GM12873 (cell line): ENCODE data around the gene NKAIN4.

ENCODE experiments used
- TF ChIP-seq, protein P1 (sequence below): IDR thresholded peaks from 2 replicates; pipeline ENCODE4 v1.5.1; 2012; ENCODE audit warnings: low read depth, mild to moderate bottlenecking, moderate library complexity, low read length, control low read depth; ENCODE audit not compliant: insufficient read depth; ENCODE audit errors: missing control alignments

NKAIN4 gene

DNA sequence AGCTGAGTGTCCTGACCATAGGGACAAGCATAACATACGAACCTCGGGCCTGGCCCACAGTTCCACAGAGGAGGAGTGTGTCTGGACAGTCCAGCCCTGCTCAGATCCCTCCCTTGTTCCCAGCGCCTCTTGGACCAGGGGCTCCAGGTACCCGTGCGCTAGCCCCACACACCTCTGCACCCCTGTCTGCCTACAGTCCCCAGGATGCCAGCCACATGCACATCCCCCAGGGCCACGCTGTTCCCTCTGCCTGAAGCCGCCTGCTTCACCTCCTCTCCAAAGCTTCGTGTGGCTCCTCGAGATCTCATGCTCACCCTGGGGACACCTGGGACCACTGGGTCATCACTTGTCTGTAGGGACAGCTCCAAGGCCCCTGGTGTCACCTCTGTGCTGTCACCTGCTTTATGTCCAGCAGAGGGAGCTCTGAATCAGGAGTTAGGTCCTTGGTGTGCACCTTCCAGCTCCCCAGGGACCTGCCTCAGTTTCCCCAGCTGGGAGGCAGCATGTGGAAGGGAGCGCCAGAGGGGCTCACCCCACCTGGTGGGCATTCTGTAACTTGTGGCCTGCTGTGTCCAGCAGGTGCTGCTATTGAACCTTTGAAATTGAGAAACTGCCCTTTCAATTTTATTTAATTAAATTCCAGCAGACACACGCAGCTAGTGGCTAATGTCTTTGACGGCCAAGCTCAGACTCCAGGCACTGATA, 31.0 kb downstream of the NKAIN4 start:
- TF ChIP-seq, protein P1, sequence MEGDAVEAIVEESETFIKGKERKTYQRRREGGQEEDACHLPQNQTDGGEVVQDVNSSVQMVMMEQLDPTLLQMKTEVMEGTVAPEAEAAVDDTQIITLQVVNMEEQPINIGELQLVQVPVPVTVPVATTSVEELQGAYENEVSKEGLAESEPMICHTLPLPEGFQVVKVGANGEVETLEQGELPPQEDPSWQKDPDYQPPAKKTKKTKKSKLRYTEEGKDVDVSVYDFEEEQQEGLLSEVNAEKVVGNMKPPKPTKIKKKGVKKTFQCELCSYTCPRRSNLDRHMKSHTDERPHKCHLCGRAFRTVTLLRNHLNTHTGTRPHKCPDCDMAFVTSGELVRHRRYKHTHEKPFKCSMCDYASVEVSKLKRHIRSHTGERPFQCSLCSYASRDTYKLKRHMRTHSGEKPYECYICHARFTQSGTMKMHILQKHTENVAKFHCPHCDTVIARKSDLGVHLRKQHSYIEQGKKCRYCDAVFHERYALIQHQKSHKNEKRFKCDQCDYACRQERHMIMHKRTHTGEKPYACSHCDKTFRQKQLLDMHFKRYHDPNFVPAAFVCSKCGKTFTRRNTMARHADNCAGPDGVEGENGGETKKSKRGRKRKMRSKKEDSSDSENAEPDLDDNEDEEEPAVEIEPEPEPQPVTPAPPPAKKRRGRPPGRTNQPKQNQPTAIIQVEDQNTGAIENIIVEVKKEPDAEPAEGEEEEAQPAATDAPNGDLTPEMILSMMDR, result peak; percentile 86

DNA sequence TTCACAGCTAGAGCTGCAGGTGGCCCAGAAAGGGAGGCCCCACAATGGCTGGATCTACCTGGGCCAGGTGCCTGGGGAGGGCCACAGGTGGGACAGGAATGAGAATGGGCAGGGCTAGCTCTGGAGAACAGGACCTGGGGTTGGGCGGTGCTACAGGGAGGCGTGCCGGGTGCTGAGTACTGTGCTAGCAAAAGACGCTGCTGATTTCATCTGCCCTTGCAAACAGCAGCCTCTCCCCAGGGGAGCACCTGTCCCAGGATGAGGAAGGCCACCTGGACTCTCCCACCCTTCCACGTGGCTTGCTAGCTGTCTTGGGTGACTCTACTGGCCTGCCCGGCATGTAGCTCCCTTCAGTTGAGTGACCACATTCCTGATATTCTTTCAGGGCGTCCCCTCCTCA, 31.7 kb downstream of the NKAIN4 start:
- TF ChIP-seq, protein P1, result no peak

DNA sequence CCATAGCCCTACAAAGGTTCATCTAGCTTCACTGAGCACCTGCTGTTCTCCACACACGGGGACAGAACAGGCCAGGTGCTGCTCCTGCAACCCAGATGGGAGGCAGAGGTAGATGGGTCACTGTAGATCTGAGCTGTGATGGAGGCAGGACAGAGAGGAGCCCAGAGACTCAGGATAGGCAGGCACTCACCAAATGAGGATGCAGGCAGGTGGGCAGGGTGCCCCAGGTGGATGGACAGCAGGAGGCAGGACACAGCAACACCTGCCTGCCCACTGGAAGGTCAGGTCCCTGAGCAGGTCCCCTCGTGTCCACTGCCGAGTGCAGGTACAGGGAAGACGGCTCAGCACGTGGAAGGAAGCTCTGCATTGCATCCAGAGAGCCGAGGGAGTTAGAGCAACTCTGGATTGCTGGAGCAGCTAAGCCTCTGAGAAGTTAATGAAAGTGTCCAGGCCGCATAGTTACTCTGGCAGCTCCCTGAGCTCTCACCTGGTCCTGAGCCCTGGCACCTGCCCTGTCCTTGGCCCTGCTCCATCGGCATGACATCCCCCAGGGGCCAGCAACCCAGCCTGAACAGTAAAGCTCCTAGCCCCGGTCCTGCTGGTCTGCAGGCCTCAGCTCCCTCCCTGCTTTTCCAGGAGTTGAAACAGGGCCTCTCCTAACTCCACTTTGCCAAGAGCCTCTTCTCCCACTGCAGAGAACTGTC, 33.4 kb downstream of the NKAIN4 start:
- TF ChIP-seq, protein P1, result no peak

DNA sequence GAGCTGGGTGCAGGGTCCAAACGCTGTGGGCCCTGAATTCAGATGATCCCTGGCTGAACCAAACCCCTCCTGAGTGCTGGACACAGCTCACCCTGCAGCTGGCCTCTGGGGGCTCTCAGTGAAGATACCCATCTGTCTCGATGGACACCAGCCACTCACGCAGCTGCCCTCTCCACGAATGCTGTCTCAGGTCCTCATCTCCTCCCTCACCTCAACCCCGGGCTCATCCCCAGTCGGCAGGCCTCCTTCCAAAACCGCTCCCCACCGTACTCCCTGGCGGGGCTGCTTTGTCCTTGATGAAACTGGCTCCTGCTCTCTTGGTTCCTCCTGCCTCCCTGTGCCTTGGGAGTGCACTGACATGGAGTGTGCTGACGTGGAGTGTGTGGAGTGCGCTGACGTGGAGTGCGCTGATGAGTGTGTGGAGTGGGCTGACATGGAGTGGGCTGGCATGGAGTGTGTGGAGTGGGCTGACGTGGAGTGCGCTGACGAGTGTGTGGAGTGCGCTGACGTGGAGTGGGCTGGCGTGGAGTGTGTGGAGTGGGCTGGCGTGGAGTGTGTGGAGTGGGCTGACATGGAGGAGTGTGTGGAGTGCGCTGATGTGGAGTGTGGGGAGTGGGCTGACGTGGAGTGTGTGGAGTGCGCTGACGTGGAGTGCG, 34.3 kb downstream of the NKAIN4 start:
- TF ChIP-seq, protein P1, result no peak

DNA sequence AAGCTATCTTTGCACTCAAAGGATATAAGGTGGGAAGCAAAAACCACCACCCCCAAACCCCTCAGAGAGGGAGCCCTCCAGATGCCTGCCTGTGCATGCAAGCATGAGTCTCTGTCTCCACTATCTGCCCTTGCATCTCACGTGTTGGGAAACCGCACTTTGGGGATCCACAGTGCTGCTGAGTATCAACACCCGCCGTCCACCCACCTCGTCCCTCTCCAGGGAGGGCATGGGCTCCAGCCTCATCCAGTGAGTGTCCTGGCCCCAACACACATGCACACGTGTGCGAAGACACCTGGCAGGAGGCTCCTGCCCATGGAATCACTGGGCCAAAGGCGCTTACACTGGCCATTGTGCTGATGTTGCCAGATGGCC, 34.8 kb downstream of the NKAIN4 start:
- TF ChIP-seq, protein P1, result no peak

DNA sequence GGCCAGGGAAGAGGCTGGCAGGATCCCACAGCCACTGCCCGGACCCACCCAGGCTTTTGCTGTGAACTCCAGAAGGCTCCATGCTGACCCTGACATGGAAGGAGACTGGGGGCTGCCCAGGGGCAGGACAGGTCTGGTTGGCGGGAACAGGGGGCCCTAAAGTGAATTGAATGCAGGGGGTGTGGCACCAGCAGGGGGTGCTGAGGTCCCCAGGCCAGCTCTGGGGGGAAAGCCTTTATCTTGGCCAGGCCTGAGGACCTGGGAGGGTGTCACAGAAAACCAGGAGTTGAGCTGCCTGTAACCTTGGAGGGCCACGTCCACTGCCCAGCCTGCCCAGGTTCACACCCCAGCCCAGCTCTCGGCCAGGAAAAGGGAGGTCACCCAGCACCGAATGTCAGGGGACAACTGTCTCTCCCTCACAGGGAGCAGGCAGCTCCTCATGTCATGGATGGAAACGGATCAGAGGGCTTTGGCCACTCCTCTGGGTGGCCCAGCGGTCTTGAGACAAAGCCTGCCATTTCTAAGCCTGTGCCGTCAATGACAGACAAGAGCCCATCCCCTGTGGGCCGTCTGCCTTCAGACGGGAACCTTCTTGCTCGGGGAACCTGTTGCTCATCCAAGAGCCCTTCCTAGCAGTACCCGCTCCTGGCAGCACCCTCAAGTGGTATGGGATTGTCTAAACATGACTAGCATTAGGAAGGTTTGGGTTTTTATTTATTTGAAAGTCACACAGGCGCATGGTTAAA, 35.4 kb downstream of the NKAIN4 start:
- TF ChIP-seq, protein P1, result peak; percentile 12

DNA sequence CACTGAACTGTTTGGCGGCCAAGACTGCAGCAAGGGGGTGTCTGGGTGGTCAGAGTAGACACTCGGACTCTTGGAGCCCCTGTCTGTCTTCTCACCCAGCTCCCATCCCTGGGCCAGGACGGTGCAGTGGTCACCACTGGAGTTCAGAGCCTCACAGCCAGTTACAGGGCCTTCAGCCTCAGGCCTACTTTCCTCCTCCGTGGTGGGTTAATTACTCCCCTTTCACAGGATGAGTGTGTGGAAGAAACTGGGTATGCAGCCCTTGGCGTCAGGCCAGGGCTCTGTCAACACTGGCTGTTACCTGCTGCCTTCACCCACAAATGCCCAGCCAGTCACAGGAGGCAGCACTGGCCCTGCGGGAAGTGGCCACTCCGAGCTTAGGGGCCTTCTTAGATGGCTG, 36.6 kb downstream of the NKAIN4 start:
- TF ChIP-seq, protein P1, result no peak
